ENCODE measurements around the gene LRRC8C. TPM values are rescaled to one million over a fixed set of nuclear protein-coding genes. Genes with fewer than 3 reads are reported as not detected.

The LRRC8C gene
- total RNA-seq, 1 donor from 2014 or later: 5.5 TPM

DNA sequence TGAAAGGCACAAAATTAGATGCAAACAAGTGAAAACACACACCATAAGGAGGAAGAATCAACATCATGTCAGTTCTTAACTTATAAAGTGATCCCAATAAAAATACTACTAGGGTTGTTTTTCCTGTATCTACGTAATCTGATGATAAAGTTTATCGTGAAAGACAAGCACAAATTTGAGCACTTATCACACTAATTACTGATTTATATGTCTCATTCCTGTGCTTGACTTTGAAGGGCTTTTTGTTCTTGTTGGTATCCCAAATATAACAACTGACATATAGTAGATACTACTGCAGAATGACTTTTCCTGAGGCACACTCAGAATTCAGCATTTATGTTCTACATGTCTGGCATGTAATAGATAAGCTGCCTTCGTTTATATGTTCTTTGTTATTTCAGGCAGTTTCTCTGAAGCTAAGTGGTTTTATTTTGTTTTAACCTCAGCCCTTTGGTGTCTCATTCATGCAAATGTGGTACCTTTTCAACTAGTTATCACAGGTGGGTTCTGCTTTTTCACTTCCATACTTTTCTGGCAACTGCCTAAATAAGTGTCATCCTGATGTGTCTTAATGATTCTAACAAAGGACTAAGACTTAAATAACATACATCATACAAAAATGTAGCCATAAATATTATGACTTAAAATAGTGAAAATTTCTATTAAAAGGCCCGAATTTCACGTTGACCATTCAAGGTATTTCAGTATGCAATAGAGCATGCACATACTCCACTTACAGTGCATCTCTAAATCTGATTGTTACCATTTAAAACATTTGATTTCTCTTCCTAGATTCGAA, 73.2 kb downstream of the LRRC8C start:
- no peak for DNase-seq (ENCODE audit: low spot score)
- Mint-ChIP-seq H3K27me3 (ENCODE audit: insufficient read depth, low read depth) (no peaks in the 10 kb centered on the region), H3K9me3 (no peaks in the 10 kb centered on the region), H3K36me3 (peaks cover 2% of the 10 kb centered on the region), H3K27ac (no peak overlapping the region), H3K4me3 (no peak overlapping the region), H3K4me1 (peaks cover 26% of the 10 kb centered on the region)
- Histone ChIP-seq H3K4me2 (no peak overlapping the region), H3K4me3 (no peak overlapping the region), H2AFZ (replicated peaks) (no peak overlapping the region), H3K9ac (no peak overlapping the region), H3K27ac (no peak overlapping the region), H3K4me1 (peaks cover 16% of the 10 kb centered on the region), H3K79me2 (ENCODE audit: low read depth) (no peaks in the 10 kb centered on the region), H3K9me3 (ENCODE audit: low read depth) (no peaks in the 10 kb centered on the region), H4K20me1 (ENCODE audit: low read depth) (no peaks in the 10 kb centered on the region), H3K27me3 (no peaks in the 10 kb centered on the region), H3F3A (ENCODE audit: low read depth) (no peaks in the 10 kb centered on the region), H3K36me3 (no peaks in the 10 kb centered on the region)
- TF ChIP-seq CTCF (IDR thresholded peaks at IDR 0.05) (no peak), EZH2phosphoT487 (IDR thresholded peaks at IDR 0.05) (no peak), EZH2 (IDR thresholded peaks at IDR 0.05) (no peak)

GRCh38 chr1:89706700-89707012, 73.7 kb downstream of the LRRC8C start:
- no peaks in the 10 kb centered on the region for H3F3A ChIP-seq (ENCODE audit: low read depth)
- H3K4me3 Mint-ChIP-seq: no peak overlapping the region
- H3K9me3 Mint-ChIP-seq: no peaks in the 10 kb centered on the region
- H3K27ac ChIP-seq: no peak overlapping the region
- H2AFZ ChIP-seq (replicated peaks): no peak overlapping the region
- H3K4me1 Mint-ChIP-seq: peaks cover 26% of the 10 kb centered on the region
- TF ChIP-seq CTCF (IDR thresholded peaks at IDR 0.05) (no peak), EZH2phosphoT487 (IDR thresholded peaks at IDR 0.05) (no peak), EZH2 (IDR thresholded peaks at IDR 0.05) (no peak)
- H3K9me3 ChIP-seq (ENCODE audit: low read depth): no peaks in the 10 kb centered on the region
- no peaks in the 10 kb centered on the region for H3K79me2 ChIP-seq (ENCODE audit: low read depth)
- H3K4me1 ChIP-seq: peaks cover 16% of the 10 kb centered on the region
- H3K4me2 ChIP-seq: no peak overlapping the region
- peaks cover 6% of the 10 kb centered on the region for H3K36me3 Mint-ChIP-seq
- H3K27me3 ChIP-seq: no peaks in the 10 kb centered on the region
- H3K27ac Mint-ChIP-seq: no peak overlapping the region
- no peak overlapping the region for H3K9ac ChIP-seq
- H4K20me1 ChIP-seq (ENCODE audit: low read depth): no peaks in the 10 kb centered on the region
- no peak for DNase-seq (ENCODE audit: low spot score)
- no peaks in the 10 kb centered on the region for H3K36me3 ChIP-seq
- H3K27me3 Mint-ChIP-seq (ENCODE audit: insufficient read depth, low read depth): no peaks in the 10 kb centered on the region
- H3K4me3 ChIP-seq: no peak overlapping the region

- Histone ChIP-seq H3K4me3 (no peak overlapping the region), H4K20me1 (ENCODE audit: low read depth) (no peaks in the 10 kb centered on the region), H3K9me3 (ENCODE audit: low read depth) (no peaks in the 10 kb centered on the region), H2AFZ (replicated peaks) (no peak overlapping the region), H3K27me3 (no peaks in the 10 kb centered on the region), H3K9ac (no peak overlapping the region), H3F3A (ENCODE audit: low read depth) (no peaks in the 10 kb centered on the region), H3K4me2 (peak overlapping the region; percentile 20), H3K79me2 (ENCODE audit: low read depth) (no peaks in the 10 kb centered on the region), H3K4me1 (peaks cover 16% of the 10 kb centered on the region), H3K36me3 (no peaks in the 10 kb centered on the region), H3K27ac (no peak overlapping the region)
- peak; percentile 30 for DNase-seq (ENCODE audit: low spot score)
- H3K27me3 Mint-ChIP-seq (ENCODE audit: insufficient read depth, low read depth): no peaks in the 10 kb centered on the region
- peaks cover 14% of the 10 kb centered on the region for H3K36me3 Mint-ChIP-seq
- TF ChIP-seq EZH2 (IDR thresholded peaks at IDR 0.05): no peak
- TF ChIP-seq EZH2phosphoT487 (IDR thresholded peaks at IDR 0.05): no peak
- no peak for TF ChIP-seq CTCF (IDR thresholded peaks at IDR 0.05)
- peaks cover 26% of the 10 kb centered on the region for H3K4me1 Mint-ChIP-seq
- peak overlapping the region; percentile 12 for H3K27ac Mint-ChIP-seq
- H3K9me3 Mint-ChIP-seq: no peaks in the 10 kb centered on the region
- H3K4me3 Mint-ChIP-seq: no peak overlapping the region
Observed at GRCh38 chr1:89708751-89709375, 75.9 kb downstream of the LRRC8C start.
